Testis (tissue), 2 donors: ENCODE results near the gene KIF17.

Experiments
- CTCF ChIP-seq, 3 experiments: fragments of 450-650 bp in 2 of 3; fragments of 200-600 bp in 1 of 3; sonication (generic) in 1 of 3; IDR thresholded peaks; one replicate each; pipeline ENCODE4 v1.5.1; 2016 to 2019; ENCODE audit warnings: antibody characterized with exemption in 3 of 3, mild to moderate bottlenecking in 2 of 3, moderate library complexity in 1 of 3
- POLR2A ChIP-seq: fragments of 450-650 bp; IDR thresholded peaks from one replicate; pipeline ENCODE4 v1.6.1; 2017; ENCODE audit warnings: antibody characterized with exemption, mild to moderate bottlenecking, moderate library complexity

- no peak for TF ChIP-seq CTCF (IDR thresholded peaks at IDR 0.05)
- TF ChIP-seq POLR2A: no peak
These were observed 7.6 kb upstream of the KIF17 start for GRCh38 chr1:20725189-20726117.
